Adrenal gland (tissue), 12 donors: ENCODE results near the gene ZNF335. TPM values are rescaled to one million over a fixed set of nuclear protein-coding genes. Genes with fewer than 3 reads are reported as not detected.
A peak's percentile ranks its signal among the peaks of the same experiment; 100 is the strongest.

Source experiments
- DNase-seq, 7 donors: peaks; one replicate each; pipeline ENCODE4 v3.0.0-alpha.2; 2019 to 2020
- H3K27ac ChIP-seq, 5 donors: fragments of 200-600 bp; sonication (generic) in 4 of 5; 1 replicate in 3 of 5; 2 replicates in 2 of 5; pipeline versions ENCODE4 v1.5.1 to v1.8.0; 2016 to 2020; ENCODE audit warnings: mild to moderate bottlenecking in 1 of 5
- H3K27me3 ChIP-seq: fragments of 200-600 bp; 2 replicates; pipeline ENCODE4 v1.8.0; 2021
- H3K36me3 ChIP-seq, 2 donors: fragments of 200-600 bp; replicated peaks in 1 of 2; 1 replicate in 1 of 2; 2 replicates in 1 of 2; pipeline versions ENCODE4 v1.5.1 to v1.8.0; 2018 to 2022
- H3K4me1 ChIP-seq, 2 donors: fragments of 200-600 bp; replicated peaks in 1 of 2; 1 replicate in 1 of 2; 2 replicates in 1 of 2; pipeline versions ENCODE4 v1.5.1 to v1.8.0; 2018 to 2021
- H3K4me3 ChIP-seq, 4 donors: fragments of 200-600 bp; sonication (generic) in 3 of 4; one replicate each; pipeline ENCODE4 v1.5.1; 2016 to 2018
- H3K9me3 ChIP-seq, 3 donors: fragments of 200-600 bp; sonication (generic) in 1 of 3; replicated peaks in 1 of 3; 1 replicate in 2 of 3; 2 replicates in 1 of 3; pipeline versions ENCODE4 v1.5.1 to v1.8.0; 2016 to 2021
- CTCF ChIP-seq, 6 experiments: fragments of 450-650 bp in 4 of 6; fragments of 200-600 bp in 2 of 6; sonication (generic) in 1 of 6; IDR thresholded peaks; 1 replicate in 5 of 6; 2 replicates in 1 of 6; pipeline versions ENCODE4 v1.5.1 to v1.8.0; 2016 to 2021; ENCODE audit warnings: antibody characterized with exemption in 6 of 6, mild to moderate bottlenecking in 2 of 6, moderate library complexity in 1 of 6
- POLR2A ChIP-seq, 2 donors: fragments of 450-650 bp; IDR thresholded peaks; one replicate each; pipeline ENCODE4 v1.6.1; 2017; ENCODE audit warnings: antibody characterized with exemption in 2 of 2, mild to moderate bottlenecking in 2 of 2, moderate library complexity in 1 of 2
- WGBS, 4 donors: extraction: QIAGEN DNeasy Blood & Tissue Kit in 2 of 4; methylation state at CpG; one replicate each; pipeline versions ENCODE4 v1.1.5 to v1.1.7; 2013 to 2017; 5-methylcytosine and 5-hydroxymethylcytosine counted together
- intact Hi-C, 2 donors: fragments of 100-400 bp; cut with DNase I; formaldehyde crosslinking; loops; one replicate each; pipeline versions ENCODE4 v1.14.1 to v1.15.0; 2022 to 2023
- polyA plus RNA-seq, 3 donors: library from polyadenylated mRNA; stranded (reverse); fragments of 200-250 nt in 2 of 3; fragments of 350-450 nt in 1 of 3; fragmentation: Illumina TruSeq in 1 of 3; extraction: RNeasy Lipid Tissue Mini Kit (QIAGEN cat#74804) in 1 of 3; gene quantifications; one replicate each; pipeline ENCODE4 v1.2.3, GENCODE V29; 2013 to 2014
- total RNA-seq, 9 donors: library from RNA; depleted of rRNA in 4 of 9; stranded (reverse); fragments of >200 nt in 4 of 9; fragments of 120-200 nt in 1 of 9; fragmentation: NEBNext Ultra II Directional in 1 of 9; extraction: Animal tissue kit (Norgen Biotek cat#: 25700) in 1 of 9; gene quantifications; one replicate each; pipeline versions ENCODE4 v1.1.0 to v1.2.4, GENCODE V29; 2013 to 2023
- donor health status: healthy with polysubstance abuse.
- donor health status: Bipolar disorder and iron deficiency.
- donor health status: DM: yes; HTN: yes; CAD: no.
- donor health status: DM: no; HTN: no; CAD: no.
- donor health status: DM: no; HTN: no; CAD: no.
- donor health status: DM: yes; HTN: yes; CAD: no.

ZNF335 gene
- total and polyA plus RNA-seq, 12 donors, result 5.4 to 45.1 (median 17.7) TPM

GRCh38 chr20:45940053-45940452 lies 31.9 kb downstream of the ZNF335 start:
- Histone ChIP-seq H3K4me3 (no peak overlapping the region), H3K27ac (no peak overlapping the region), H3K9me3 (no peaks in the 10 kb centered on the region), H3K27me3 (no peaks in the 10 kb centered on the region), H3K36me3 (peaks cover 0 to 81% of the 10 kb centered on the region in 2 donors), H3K4me1 (peaks cover 6 to 10% of the 10 kb centered on the region in 2 donors)
- intact Hi-C loops, result loop anchor here in 1 of 2 donors (5.0 kb wide), 1 partner anchor 43 kb away; no protein-coding TSS in a partner anchor
- no peak for TF ChIP-seq CTCF (IDR thresholded peaks at IDR 0.05)
- no peak for TF ChIP-seq POLR2A (IDR thresholded peaks at IDR 0.05)
- WGBS, 4 donors, result 86 to 90% (median 89%) methylated on average over 2 to 3 of the region's 3 CpGs
- DNase-seq, result no peak

- TF ChIP-seq POLR2A (IDR thresholded peaks at IDR 0.05) (no peak), CTCF (IDR thresholded peaks at IDR 0.05) (no peak)
- peaks cover 0 to 69% of the 10 kb centered on the region in 2 donors for H3K36me3 ChIP-seq
- peaks cover 5 to 7% of the 10 kb centered on the region in 2 donors for H3K4me1 ChIP-seq
- DNase-seq, result peak in 1 of 7 donors; percentile 27
- H3K27ac ChIP-seq, result no peak overlapping the region
- no peaks in the 10 kb centered on the region for H3K27me3 ChIP-seq
- 87 to 93% (median 91%) methylated on average over 12 to 13 of the region's 13 CpGs for WGBS, 4 donors
- H3K4me3 ChIP-seq, result no peak overlapping the region
- no peaks in the 10 kb centered on the region for H3K9me3 ChIP-seq
- intact Hi-C loops, result no loop called here
Measured at GRCh38 chr20:45938727-45939438, 33.1 kb downstream of the ZNF335 start.

- TF ChIP-seq CTCF (IDR thresholded peaks at IDR 0.05) (no peak), POLR2A (IDR thresholded peaks at IDR 0.05) (no peak)
- intact Hi-C loops, result no loop called here
- Histone ChIP-seq H3K4me3 (no peak overlapping the region), H3K36me3 (peaks cover 0 to 58% of the 10 kb centered on the region in 2 donors), H3K9me3 (no peaks in the 10 kb centered on the region), H3K27me3 (no peaks in the 10 kb centered on the region), H3K27ac (no peak overlapping the region), H3K4me1 (peaks cover 7 to 14% of the 10 kb centered on the region in 2 donors)
- no peak for DNase-seq
- 65 to 72% (median 69%) methylated on average over 2 of the region's 2 CpGs for WGBS, 4 donors
Measured at GRCh38 chr20:45937765-45938164, 34.2 kb downstream of the ZNF335 start.

DNA sequence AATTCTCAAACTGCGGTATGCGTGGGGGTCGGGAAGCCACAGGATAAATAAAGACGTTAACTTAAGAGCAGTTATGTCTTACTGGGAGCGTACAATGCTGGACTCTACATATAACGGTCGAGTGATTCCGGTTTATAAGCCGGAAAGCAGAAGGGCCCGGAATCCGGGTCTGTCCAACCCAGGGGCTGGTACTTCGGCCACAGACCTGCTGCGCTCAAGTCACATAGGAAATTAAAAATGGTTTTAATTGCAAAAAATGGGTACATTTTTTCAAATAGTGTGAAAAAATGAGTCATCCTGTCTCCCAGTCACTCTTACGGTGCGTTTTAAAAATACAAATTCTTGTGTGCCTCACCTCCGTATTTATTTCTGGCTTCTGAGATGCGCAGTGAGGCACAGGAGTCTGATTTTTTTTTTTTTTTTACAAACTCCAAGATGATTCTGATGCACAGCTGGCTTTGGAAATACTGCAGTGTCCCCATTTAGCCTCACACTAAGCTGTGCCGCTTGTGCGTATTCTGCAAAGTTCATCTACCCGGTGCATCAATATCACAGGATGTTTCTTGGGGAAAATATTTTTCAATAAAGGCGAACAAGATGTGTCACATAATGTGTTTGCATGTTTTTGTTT lies 36.5 kb downstream of the ZNF335 start:
- Histone ChIP-seq H3K4me1 (peaks cover 7 to 16% of the 10 kb centered on the region in 2 donors), H3K4me3 (peak overlapping the region in 2 of 4 donors; percentile 39 to 98), H3K27me3 (no peaks in the 10 kb centered on the region), H3K27ac (peak overlapping the region; percentile 97 to 100 (median 100)), H3K36me3 (peaks cover 0 to 38% of the 10 kb centered on the region in 2 donors), H3K9me3 (no peaks in the 10 kb centered on the region)
- intact Hi-C loops, result no loop called here
- WGBS, 4 donors, result 3 to 6% (median 5%) methylated on average over 21 of the region's 21 CpGs
- DNase-seq, result peak in 3 of 7 donors; percentile 51 to 76 (median 58)
- TF ChIP-seq CTCF (IDR thresholded peaks at IDR 0.05), result no peak
- TF ChIP-seq POLR2A (IDR thresholded peaks at IDR 0.05), result no peak
